HG02870 (cell line): ENCODE measurements around the gene EFHD2.
"Not testable (repeated sequence)": the region's sequence is repeated elsewhere in the genome, so short reads cannot be mapped to it uniquely, and the experiment has no call there.

ENCODE experiments used
- ATAC-seq: cut with Tn5 transposase; IDR thresholded peaks from one replicate; pipeline ENCODE4 v1.9.1; 2021; ENCODE audit warnings: mild to moderate bottlenecking, moderate library complexity; ENCODE audit not compliant: unreplicated experiment

EFHD2 gene

DNA sequence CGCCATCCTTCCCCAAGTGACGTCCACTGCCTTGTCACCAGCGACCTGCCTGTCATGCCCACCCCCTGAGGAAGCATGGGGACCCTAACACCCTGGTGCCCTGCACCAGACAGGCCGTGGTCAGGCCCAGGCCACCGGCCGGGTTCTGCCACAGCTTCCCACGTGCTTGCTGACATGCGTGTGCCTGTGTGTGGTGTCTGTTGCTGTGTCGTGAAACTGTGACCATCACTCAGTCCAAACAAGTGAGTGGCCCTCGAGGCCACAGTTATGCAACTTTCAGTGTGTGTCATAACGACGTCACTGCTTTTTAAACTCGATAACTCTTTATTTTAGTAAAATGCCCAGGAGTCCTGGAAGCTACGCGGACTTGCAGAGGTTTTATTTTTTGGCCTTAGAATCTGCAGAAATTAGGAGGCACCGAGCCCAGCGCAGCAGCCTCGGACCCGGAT is 20.0 kb downstream of the EFHD2 start:
- no peak for ATAC-seq

DNA sequence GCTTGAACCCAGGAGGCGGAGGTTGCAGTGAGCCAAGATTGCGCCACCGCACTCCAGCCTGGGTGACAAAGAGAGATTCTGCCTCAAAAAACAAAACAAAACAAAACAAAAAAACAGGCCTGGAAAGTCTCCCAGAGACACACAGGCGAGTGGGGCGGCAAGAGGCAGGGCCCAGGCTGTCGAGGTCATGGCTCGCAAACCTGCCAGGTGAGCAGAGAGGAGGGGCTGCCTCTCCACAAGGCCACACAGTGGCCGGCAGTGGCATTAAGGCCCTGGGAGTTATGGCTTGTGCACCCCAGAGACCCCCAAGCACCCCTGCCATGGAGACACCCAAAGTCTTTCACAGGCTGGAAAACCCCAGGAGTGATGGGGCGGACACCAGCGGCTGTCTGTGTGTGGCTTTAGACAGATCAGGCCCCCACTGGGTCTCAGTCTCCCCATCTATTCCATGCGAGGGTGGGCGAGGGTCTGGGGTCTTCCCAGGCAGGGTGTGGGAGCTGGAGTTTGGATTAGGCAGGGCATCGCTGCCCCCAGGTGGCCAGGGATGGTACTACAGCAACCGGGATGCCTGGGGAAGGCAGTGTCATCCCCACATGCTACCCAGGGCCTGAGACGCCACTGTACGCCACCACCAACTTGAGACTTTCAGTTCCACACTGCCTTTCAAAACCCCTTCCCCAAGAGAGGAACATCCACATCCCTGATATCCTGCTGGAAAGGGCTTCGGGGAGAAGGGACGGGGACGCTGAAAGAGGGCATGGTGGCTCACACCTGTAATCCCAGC is 21.3 kb downstream of the EFHD2 start:
- ATAC-seq: no peak

DNA sequence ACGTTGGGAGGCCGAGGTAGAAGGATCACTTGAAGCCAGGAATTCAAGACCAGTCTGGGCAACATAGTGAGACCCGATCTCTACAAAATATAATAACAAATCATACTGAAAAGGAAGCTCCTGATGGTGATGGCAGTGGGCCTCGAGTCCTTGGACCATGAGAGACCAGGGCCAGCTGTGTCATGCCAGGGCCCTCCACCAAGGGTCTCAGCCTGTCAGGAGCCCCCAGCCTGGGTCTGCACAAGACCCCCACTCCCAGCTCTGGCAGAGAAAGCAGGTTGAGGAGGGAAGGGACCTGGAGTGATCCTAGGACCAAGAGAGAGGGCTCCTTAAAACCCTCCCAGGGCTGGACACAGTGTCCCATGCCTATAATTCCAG is 21.9 kb downstream of the EFHD2 start:
- ATAC-seq: no peak

DNA sequence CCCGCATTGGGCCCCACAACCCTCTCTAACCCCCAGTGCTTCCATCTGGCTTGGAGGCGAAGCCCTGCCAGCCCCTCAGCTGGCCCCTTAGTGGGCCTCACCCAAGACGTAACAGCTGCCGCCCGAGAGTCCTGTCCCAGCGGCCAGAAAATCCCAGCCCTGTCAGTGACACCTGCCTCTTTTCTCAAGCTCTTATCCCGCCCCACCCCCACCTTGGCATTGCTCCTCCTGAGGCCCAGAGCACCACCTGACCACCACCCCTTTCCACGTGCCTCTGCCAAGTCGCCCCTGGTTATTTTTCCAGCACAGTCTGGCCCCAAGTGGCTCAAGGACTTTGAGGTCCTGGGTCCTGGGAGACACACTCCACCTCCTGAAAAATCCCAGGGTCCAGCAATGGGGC is 22.6 kb downstream of the EFHD2 start:
- ATAC-seq: no peak

DNA sequence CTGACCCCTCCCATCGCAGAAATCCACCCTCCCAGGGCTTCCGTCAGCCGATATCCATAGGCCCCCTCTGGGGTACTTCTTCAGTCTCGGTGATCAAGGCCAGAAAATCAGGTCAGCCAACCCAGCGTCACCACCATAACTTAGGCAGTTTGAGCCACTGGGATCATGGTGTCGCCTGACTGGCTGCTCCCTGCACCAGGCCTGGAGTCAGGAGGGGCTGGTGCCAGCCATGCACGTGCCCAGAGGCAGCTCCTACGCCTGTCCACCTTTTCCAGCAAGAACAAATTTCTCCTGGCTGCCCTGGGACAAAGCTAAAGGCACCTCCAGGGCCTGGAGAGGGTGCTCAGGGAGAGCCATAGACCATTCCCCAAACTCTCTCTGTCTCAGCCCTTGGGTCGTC is 23.8 kb downstream of the EFHD2 start:
- ATAC-seq: no peak

DNA sequence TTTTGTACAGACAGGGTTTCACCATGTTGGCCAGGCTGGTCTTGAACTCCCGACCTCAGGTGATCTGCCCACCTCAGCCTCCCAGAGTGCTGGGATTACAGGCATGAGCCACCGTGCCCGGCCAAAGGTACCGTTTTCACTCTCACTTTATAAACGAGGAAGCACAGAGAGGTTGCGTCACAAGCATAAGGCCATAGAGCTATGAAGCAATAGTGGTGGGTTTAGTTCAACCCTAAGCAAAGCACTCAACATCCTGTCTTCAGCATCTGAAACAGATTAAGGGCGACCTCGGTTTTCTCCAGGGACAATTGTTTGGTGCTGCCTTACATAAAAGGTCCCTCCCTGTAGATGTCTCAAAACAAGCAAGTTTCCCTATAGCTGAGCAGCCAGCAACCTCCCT is 25.1 kb downstream of the EFHD2 start:
- ATAC-seq: not testable (repeated sequence)

DNA sequence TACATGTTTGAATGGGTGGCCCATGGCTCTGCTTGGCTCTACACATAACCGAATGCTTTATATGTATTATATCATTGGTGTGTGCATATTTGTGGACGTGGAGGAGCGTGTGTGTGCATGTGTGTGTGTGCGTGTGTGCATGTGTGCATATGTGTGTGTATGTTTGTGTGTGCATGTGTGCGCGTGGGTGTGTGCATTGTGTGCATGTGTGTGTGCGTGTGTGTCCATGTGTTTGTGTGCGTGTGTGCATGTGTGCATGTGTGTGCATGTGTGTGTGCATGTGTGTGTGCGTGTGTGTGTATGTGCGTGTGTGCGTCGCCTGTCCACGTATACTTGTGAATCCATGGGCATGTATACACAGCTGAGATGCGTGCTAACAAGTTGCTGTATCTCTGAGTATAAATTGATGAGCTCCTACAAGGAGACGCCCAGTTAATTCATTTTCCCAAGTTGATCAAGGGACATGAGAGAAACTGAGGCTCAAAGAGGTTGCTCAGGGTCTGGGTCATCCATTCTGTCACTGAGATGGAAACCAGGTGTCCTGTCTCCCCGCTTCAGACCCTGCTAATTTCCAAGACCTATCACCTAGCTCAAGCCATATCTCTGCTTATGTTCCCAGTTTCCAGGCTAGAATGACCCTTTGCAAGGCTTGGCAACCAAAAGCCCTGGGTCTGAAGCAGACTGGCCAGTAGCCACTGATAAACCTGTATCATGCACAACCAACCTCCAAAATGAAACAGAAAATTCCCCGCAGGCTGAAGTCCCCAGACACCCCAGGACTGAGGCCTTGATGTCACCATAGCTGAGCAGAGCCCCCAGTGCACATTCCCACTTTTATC is 25.8 kb downstream of the EFHD2 start:
- ATAC-seq: no peak

DNA sequence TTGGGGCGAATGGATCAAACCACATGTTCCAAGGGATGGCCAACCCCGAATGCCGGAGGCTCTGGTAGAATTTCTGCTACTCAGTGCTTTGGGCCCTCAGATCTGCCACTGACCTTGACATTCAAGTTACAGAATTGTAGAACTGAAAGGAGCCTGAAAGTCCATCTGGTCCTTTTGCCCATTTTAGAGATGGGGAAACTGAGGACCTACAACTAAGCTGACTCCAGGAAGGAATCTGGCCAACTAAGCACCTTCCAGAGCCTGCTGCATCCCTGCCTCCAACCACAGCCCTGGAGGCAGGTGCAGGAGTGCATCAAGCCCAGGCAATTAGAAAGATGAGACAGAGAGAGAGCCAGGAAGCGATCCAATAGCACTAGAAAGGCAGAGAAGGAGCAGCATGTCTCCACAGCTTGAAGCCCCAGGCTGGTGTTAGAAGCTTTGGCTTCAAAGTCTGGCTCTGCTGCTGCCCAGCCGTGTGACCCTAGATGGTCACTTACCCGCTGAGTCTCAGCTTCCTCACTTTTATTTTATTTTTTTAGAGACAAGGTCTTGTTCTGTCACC is 27.3 kb downstream of the EFHD2 start:
- ATAC-seq: no peak

DNA sequence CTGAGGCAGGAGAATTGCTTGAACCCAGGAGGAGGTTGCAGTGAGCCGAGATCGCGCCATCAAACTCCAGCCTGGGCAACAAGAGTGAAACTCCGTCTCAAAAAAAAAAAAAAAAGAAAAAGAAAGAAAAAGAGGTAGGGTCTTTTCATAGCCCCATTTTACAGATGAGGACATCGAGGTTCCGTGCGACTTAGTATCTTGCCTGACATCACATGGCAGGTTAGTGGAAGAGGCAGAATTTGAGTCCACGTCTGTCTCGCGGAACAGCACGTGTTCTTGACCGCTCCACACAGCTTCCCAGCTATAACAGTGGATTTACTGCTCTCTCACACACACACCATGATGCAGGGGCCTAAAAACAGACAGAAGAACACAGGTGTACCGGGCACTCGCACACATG is 29.6 kb downstream of the EFHD2 start:
- ATAC-seq: no peak

DNA sequence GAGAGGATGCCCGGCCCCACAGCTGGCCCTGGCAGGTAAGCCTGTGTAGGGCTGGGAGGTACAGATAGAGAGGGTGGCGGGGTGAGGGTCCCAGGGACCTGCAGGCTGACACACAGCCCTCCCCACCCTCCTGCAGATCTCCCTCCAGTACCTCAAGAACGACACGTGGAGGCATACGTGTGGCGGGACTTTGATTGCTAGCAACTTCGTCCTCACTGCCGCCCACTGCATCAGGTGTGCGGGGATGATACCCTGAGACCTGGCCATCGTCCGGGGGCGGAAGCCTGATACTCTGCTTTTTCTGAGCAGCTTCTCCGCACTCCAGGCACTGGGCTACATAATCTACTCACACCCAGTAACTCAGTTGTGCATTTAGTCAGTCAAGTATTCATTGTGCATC is 30.7 kb downstream of the EFHD2 start:
- no peak for ATAC-seq

DNA sequence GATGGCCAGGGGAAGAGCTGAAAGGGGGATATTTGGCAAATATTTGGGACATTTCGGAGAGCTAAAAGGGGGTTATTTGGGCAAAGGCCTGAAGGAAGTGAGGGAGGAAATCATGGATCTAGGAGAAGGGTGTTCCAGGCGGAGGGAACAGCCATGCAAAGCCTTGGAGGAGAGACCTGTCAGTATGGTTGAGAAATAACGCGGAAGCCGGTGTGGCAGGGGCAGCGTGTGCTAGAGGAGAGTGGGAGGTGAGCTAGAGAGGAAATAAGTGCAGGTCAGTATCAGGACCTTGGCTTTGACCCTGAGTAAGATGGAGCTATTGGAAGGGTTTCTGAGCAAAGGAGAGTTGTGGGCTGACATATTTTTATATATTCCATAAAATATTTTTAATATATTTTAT is 31.6 kb downstream of the EFHD2 start:
- ATAC-seq: no peak

DNA sequence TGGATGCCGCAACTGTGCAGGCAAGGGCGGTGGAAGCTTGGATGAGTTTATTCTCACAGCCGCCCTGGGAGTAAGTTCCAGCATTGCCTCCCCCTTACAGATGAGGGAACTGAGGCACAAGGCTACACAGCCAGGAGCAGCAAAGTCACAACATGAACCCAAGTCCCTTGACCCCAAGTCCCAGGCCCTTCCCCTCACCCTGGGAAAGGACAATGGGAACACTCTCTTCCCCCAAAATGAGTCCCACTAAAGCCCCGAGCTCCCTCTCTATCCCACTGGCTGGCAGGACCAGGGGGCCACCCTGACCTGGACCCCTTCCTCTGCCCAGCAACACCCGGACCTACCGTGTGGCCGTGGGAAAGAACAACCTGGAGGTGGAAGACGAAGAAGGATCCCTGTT is 32.4 kb downstream of the EFHD2 start:
- ATAC-seq: no peak

DNA sequence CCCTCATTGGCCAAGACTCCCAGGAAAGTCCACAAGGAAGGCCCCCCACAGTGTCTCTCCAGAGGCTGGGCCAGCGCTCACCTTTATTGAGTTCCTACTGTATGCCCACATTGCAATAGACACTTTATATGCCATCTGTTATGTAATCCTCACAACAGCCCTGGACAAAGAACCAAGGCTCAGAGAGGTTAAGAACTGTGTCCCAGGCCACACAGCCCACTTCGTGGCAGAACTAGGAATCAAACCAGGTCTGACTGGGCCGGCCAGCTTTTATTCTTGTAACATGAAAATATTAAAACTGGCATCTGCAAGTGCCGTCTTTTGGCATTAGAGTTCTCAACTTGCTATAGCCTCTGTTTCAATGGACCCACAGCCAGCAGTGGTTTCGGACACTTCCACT is 33.1 kb downstream of the EFHD2 start:
- ATAC-seq: no peak

DNA sequence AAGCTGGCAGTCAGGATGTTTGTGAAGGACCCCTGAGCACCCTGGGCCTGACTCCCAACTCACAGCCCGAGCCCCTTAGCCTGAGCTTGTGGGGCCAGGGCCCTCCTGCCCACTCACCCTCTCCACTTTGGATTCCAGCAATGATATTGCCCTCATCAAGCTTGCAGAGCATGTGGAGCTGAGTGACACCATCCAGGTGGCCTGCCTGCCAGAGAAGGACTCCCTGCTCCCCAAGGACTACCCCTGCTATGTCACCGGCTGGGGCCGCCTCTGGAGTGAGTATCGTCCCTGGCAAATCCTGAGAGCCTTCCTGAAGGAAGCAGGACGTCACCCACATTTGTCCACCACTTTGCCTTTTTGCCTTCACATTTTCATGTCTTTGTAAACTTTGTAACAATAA is 33.6 kb downstream of the EFHD2 start:
- ATAC-seq: no peak

DNA sequence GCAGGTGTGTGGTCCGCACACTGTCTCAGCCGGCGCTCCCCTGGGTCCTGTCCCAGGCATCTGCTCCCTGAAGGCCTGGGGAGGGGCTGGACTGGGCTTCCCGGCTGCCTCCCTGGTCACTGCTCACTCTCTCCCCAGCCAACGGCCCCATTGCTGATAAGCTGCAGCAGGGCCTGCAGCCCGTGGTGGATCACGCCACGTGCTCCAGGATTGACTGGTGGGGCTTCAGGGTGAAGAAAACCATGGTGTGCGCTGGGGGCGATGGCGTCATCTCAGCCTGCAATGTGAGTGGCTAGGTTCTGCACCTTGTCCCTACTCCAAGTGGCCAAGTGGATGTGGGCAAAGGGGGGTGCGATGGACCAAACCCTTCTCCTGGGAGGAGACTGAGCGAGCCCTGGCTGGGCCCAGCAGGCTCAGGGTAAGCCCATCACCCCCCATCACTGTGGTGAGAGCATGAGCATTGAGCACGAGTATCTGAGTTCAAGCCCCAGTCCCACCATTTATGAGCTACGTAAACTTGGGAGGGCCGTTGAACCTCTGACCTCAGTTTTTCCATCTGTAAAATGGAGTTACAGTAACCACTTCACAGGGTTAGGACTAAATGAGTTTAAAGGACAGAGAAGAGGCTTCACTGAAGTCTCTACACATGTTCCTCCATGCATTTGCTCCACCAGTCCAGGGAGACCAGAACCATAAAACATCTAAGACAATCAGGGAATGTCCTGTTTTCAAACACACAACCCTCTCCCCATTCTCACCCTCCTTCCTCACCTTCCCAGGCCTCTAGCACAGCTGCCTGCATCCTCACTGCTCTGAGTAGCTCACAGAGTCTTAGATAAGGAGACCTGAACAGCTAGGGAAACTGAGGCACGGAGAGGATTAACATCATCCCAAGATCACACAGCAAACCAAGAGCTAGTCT is 35.0 kb downstream of the EFHD2 start:
- no peak for ATAC-seq

DNA sequence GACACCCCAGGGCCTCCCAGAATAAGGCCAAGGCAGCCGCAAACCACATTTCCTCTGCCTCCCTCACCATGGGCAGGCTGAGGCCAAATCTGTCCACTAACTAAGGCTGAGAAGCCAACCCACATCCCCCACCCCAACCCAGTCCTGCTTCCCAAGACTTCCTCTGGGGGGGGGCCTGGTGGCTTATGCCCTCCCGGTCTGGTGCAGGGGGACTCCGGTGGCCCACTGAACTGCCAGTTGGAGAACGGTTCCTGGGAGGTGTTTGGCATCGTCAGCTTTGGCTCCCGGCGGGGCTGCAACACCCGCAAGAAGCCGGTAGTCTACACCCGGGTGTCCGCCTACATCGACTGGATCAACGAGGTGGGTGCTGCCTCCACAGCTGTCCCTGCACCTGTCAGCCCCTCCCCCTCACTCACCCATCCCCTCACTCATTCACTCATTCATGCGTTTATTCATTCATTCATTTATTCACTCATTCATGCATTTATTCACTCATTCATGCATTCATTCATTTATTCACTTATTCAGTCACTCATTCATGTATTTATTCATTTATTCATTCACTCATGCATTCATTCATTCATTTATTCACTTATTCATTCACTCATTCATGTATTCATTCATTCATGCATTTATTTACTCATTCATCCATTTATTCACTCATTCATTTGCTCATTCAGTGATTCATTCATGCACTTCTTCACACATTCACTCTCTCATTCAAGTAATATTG is 35.9 kb downstream of the EFHD2 start:
- ATAC-seq: no peak

DNA sequence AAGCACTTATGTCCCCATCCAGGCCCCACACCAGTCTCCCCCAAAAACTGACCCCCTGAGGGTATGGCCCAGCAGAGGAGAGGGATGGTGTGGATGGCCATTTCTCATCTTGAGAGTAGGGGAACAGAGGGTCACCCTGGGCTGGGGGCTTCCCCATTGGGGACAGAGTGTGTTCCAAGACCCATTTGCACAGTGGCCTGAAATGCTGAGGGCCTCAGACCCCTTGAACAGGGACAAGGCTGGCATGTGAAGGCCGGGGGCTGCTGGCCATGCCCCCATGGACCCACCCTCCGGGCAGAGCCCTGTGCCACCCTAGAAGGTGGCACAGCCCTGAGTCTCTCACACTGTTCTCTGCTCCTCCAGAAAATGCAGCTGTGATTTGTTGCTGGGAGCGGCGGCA is 36.5 kb downstream of the EFHD2 start:
- no peak for ATAC-seq

DNA sequence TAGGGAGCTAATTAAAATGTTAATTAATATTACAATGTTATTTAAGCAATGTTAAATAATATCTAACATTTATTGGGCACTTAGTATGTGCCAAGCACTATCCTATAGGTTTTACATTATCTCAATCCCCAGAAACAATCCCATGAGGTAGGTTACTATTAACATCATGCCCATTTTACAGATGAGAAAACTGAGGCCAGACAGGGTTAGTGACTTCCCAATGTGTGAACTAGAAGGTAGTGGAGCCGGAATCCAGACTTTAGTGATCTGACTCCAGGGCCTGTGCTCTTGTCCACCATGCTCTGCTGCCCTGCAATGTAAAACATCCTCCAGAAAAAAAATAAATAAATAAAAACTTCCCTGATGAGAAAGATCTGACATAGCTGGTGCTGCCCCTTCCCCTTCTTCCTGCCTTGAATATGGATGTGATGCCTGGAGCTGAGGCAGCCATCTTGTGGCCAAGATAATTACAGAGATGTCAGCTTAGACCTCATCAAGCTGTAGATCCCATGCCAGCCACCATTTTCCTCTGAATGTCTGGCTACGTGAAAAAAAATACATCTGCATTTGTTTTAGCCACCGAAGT is 39.3 kb downstream of the EFHD2 start:
- ATAC-seq: no peak

DNA sequence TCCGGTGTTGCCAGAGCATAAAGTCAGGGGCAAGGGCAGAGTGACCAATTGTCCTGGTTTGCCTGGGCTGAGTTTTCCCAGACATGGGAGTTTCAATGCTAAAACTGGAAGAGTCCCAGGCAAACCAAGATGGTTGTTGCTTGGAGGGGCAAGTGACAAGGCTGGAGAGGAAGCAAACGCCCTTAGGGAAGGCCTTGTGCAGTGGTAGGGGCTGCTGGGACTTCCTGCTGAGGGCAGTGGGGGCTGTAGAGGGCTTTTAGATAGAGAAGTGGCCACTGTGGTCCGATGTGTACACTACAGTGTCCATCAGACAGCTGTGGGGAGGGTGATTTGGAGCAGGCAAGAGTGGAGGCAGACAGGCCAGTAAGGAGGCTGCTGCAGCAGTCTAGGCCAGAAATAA is 39.9 kb downstream of the EFHD2 start:
- ATAC-seq: no peak
